ENCODE measurements around the gene PIM1. TPM values are rescaled to one million over a fixed set of nuclear protein-coding genes. Genes with fewer than 3 reads are reported as not detected.
"Not testable (repeated sequence)": the region's sequence is repeated elsewhere in the genome, so short reads cannot be mapped to it uniquely, and the experiment has no call there.

Gene PIM1
- total RNA-seq, 2 experiments from 2014 or later: 428 to 445 TPM

DNA sequence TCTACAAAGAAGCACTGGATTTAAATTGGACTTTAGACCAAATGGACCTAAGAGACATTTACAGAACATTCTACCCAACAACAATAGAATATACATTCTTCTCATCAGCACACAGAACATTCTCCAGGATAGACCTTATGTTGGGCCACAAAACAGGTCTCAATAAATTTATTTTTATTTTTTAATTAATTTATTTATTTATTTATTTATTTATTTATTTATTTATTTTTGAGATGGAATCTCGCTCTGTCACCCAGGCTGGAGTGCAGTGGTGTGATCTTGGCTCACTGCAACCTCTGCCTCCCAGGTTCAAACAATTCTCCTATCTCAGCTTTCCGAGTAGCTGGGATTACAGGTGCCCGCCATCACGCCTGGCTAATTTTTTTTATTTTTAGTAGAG, 26.5 kb downstream of the PIM1 start:
- ATAC-seq (ENCODE audit: low read depth); H3K27ac Mint-ChIP-seq; H3K36me3 Mint-ChIP-seq; H3K27me3 Mint-ChIP-seq; DNase-seq; H3K9me3 Mint-ChIP-seq; H3K4me3 Mint-ChIP-seq: not testable (repeated sequence)
- POLR2A ChIA-PET: interaction anchor here (15.5 kb wide), 1 partner anchor 20 kb away, joined by 571 read pairs; the partner anchor contains the start of gene PIM1
- peaks cover 18% of the 10 kb centered on the region for H3K4me1 Mint-ChIP-seq

GRCh38 chr6:37200085-37200484, 30.1 kb downstream of the PIM1 start:
- ATAC-seq (ENCODE audit: low read depth) (no peak), DNase-seq (peak; percentile 17)
- POLR2A ChIA-PET: interaction anchor here (0.5 to 15.5 kb wide), 4 partner anchors 10 to 214 kb away, joined by 3 to 571 read pairs (median 4); partner anchors contain the start of genes MTCH1 and PIM1
- Mint-ChIP-seq H3K4me3 (no peak overlapping the region), H3K4me1 (peaks cover 31% of the 10 kb centered on the region), H3K36me3 (peaks cover 5% of the 10 kb centered on the region), H3K27ac (no peak overlapping the region), H3K27me3 (no peaks in the 10 kb centered on the region), H3K9me3 (no peaks in the 10 kb centered on the region)

GRCh38 chr6:37201726-37202125, 31.8 kb downstream of the PIM1 start:
- H3K27ac Mint-ChIP-seq: peak overlapping the region; percentile 82
- DNase-seq: no peak
- H3K36me3 Mint-ChIP-seq: peaks cover 3% of the 10 kb centered on the region
- H3K9me3 Mint-ChIP-seq: no peaks in the 10 kb centered on the region
- no peaks in the 10 kb centered on the region for H3K27me3 Mint-ChIP-seq
- no peak for ATAC-seq (ENCODE audit: low read depth)
- POLR2A ChIA-PET: interaction anchor here (15.5 kb wide), 1 partner anchor 25 kb away, joined by 571 read pairs; the partner anchor contains the start of gene PIM1
- H3K4me3 Mint-ChIP-seq: no peak overlapping the region
- peaks cover 40% of the 10 kb centered on the region for H3K4me1 Mint-ChIP-seq

- Mint-ChIP-seq H3K27ac (peak overlapping the region; percentile 82), H3K9me3 (no peaks in the 10 kb centered on the region), H3K36me3 (peaks cover 3% of the 10 kb centered on the region), H3K27me3 (no peaks in the 10 kb centered on the region), H3K4me1 (peaks cover 50% of the 10 kb centered on the region), H3K4me3 (peak overlapping the region; percentile 25)
- ATAC-seq (ENCODE audit: low read depth) (peak; percentile 23), DNase-seq (no peak)
- POLR2A ChIA-PET: interaction anchor here (1.0 to 15.5 kb wide), 2 partner anchors 16 to 26 kb away, joined by 6 to 571 read pairs; partner anchors contain the start of gene PIM1
These were observed 33.0 kb downstream of the PIM1 start for GRCh38 chr6:37202788-37203491.

DNA sequence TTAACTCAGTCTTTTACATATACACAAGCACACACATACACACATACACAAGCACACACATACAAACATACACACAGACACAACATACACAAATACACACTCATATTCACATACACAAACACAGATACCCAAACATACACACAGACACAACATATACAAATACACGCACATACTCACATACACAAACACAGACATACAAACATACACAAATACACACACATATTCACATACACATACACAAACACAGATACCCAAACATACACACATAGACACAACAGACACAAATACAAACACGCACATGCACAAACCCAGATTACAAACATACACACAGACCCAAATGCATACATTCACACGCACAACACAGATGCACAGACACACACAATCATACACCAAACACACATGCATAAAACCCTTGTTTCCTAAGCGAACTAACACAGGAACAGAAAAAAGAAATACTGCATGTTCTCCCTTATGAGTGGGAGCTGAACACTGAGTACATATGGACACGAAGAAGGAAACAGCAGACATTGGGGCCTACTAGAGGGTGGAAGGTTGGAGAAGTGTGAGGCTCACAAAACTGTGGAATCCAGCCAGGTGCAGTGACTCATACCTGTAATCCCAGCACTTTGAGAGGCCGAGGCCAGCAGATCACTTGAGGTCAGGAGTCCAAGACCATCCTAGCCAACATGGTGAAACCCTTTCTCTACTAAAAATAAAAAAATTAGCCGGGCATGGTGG, 34.2 kb downstream of the PIM1 start:
- Mint-ChIP-seq H3K27ac (peak overlapping the region; percentile 73), H3K9me3 (no peaks in the 10 kb centered on the region), H3K4me1 (peaks cover 57% of the 10 kb centered on the region), H3K27me3 (no peaks in the 10 kb centered on the region), H3K36me3 (peaks cover 3% of the 10 kb centered on the region), H3K4me3 (peak overlapping the region; percentile 3)
- no peak for DNase-seq
- POLR2A ChIA-PET: interaction anchor here (1.0 to 15.5 kb wide), 5 partner anchors 11 to 154 kb away, joined by 3 to 571 read pairs (median 5); partner anchors contain the start of gene PIM1
- ATAC-seq (ENCODE audit: low read depth): no peak

DNA sequence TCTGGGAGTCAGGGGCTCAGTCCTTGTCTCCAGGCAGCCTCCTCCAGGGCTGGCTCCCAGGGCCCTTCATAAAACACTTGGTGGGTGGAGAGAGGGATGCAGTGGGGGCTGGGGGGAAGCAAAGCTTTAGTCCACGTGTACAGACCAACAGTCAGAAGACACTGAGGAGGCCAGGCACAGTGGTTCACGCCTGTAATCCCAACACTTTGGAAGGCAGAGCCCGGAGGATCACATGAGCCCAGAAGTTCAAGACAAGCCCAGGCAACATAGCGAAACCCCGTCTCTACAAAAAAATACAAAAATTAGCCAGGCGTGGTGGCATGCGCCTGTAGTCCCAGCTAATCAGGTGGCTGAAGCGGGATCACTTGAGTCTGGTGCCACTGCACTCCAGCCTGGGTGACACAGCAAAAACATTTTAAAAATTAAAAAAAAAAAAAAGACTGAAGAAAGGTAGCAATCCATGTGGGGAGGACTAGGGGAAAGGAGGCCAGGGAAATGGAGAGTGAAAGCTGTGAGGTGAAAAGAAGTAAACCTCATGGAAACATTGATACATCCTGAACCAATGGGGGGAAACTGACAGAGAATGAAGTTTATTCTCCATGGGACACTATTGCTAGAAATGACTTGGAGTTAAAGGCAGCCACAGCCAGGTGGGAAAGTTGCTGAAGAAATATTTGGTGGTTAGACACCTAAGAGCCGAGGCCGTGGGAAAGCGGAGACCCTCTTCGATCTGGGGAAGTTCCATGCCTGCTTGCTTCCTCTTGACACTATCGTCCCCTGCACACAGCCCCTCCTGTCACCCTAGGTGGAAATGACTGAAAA, 35.4 kb downstream of the PIM1 start:
- POLR2A ChIA-PET: interaction anchor here (0.6 to 15.5 kb wide), 7 partner anchors 13 to 155 kb away, joined by 3 to 571 read pairs (median 5); partner anchors contain the start of gene PIM1
- Mint-ChIP-seq H3K4me3 (peak overlapping the region; percentile 55), H3K36me3 (peaks cover 3% of the 10 kb centered on the region), H3K27ac (peak overlapping the region; percentile 87), H3K27me3 (no peaks in the 10 kb centered on the region), H3K9me3 (no peaks in the 10 kb centered on the region), H3K4me1 (peaks cover 69% of the 10 kb centered on the region)
- ATAC-seq (ENCODE audit: low read depth) (no peak), DNase-seq (no peak)

- DNase-seq (no peak), ATAC-seq (ENCODE audit: low read depth) (no peak)
- H3K4me1 Mint-ChIP-seq: peaks cover 72% of the 10 kb centered on the region
- H3K9me3 Mint-ChIP-seq: no peaks in the 10 kb centered on the region
- no peaks in the 10 kb centered on the region for H3K27me3 Mint-ChIP-seq
- POLR2A ChIA-PET: interaction anchor here (0.6 to 15.5 kb wide), 4 partner anchors 18 to 156 kb away, joined by 4 to 571 read pairs (median 79); partner anchors contain the start of gene PIM1
- peak overlapping the region; percentile 87 for H3K27ac Mint-ChIP-seq
- peak overlapping the region; percentile 55 for H3K4me3 Mint-ChIP-seq
- peaks cover 3% of the 10 kb centered on the region for H3K36me3 Mint-ChIP-seq
These were observed 36.0 kb downstream of the PIM1 start for GRCh38 chr6:37205997-37206340.

GRCh38 chr6:37206622-37207021, 36.7 kb downstream of the PIM1 start:
- Mint-ChIP-seq H3K9me3 (no peaks in the 10 kb centered on the region), H3K27ac (peak overlapping the region; percentile 92), H3K27me3 (no peaks in the 10 kb centered on the region), H3K4me1 (peaks cover 72% of the 10 kb centered on the region), H3K36me3 (peaks cover 3% of the 10 kb centered on the region), H3K4me3 (no peak overlapping the region)
- POLR2A ChIA-PET: interaction anchor here (6.9 to 15.5 kb wide), 2 partner anchors 30 to 156 kb away, joined by 150 to 571 read pairs; partner anchors contain the start of gene PIM1
- DNase-seq (no peak), ATAC-seq (ENCODE audit: low read depth) (no peak)

DNA sequence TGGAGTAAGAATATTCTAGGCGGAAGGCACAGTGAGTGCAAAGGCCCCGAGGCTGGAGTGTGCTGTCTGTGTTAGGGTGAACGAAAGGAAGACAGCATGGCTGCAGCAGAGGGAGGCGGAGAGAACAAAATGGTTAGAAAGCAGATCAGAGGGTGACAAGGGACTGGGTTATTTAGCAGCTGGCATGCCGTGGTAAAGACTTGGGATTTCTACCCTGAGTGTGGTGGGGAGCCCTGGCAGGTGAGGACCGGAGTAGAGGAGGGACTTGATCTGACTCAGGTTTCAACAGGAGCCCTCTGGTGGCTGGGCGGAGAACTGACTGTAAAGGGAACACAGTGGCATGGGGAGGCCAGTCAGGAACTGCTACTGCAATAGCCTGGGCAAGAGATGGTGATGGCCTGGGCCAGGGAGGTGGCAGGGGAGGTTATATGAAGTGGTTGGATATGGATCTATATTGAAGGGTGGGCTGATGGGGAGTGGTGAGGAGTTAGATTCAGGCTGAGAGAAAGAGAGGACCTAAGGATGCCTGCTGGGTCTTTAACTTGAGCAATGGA, 38.0 kb downstream of the PIM1 start:
- DNase-seq (peak; percentile 88), ATAC-seq (ENCODE audit: low read depth) (peak; percentile 66)
- peak overlapping the region; percentile 76 for H3K4me3 Mint-ChIP-seq
- peaks cover 3% of the 10 kb centered on the region for H3K36me3 Mint-ChIP-seq
- POLR2A ChIA-PET: interaction anchor here (0.5 to 15.5 kb wide), 6 partner anchors 18 to 185 kb away, joined by 3 to 571 read pairs (median 32); partner anchors contain the start of gene PIM1
- peaks cover 63% of the 10 kb centered on the region for H3K4me1 Mint-ChIP-seq
- peak overlapping the region; percentile 92 for H3K27ac Mint-ChIP-seq
- no peaks in the 10 kb centered on the region for H3K9me3 Mint-ChIP-seq
- no peaks in the 10 kb centered on the region for H3K27me3 Mint-ChIP-seq

GRCh38 chr6:37208793-37209192, 38.8 kb downstream of the PIM1 start:
- Mint-ChIP-seq H3K27ac (peak overlapping the region; percentile 97), H3K4me3 (no peak overlapping the region), H3K27me3 (no peaks in the 10 kb centered on the region), H3K4me1 (peaks cover 56% of the 10 kb centered on the region), H3K9me3 (no peaks in the 10 kb centered on the region), H3K36me3 (peaks cover 3% of the 10 kb centered on the region)
- ATAC-seq (ENCODE audit: low read depth) (no peak), DNase-seq (no peak)
- POLR2A ChIA-PET: interaction anchor here (1.1 to 15.5 kb wide), 11 partner anchors 15 to 223 kb away, joined by 4 to 571 read pairs (median 15); partner anchors contain the start of genes MTCH1 and PIM1

- Mint-ChIP-seq H3K27ac (peak overlapping the region; percentile 97), H3K4me1 (peaks cover 50% of the 10 kb centered on the region), H3K4me3 (peak overlapping the region; percentile 84), H3K27me3 (no peaks in the 10 kb centered on the region), H3K36me3 (peaks cover 2% of the 10 kb centered on the region), H3K9me3 (no peaks in the 10 kb centered on the region)
- DNase-seq (peak; percentile 62), ATAC-seq (ENCODE audit: low read depth) (peak; percentile 76)
- POLR2A ChIA-PET: interaction anchor here (0.6 to 15.5 kb wide), 15 partner anchors 9 to 310 kb away, joined by 3 to 571 read pairs (median 12); partner anchors contain the start of genes MTCH1, PIM1, TBC1D22B and TMEM217
These were observed 39.7 kb downstream of the PIM1 start for GRCh38 chr6:37209461-37210205.
